Nucleus accumbens (tissue), 56 donors: ENCODE results near the gene SH3YL1.
A peak's percentile ranks its signal among the peaks of the same experiment; 100 is the strongest.

Experiments
- DNase-seq, 56 donors: peaks; one replicate each; lab custom pipeline; 2025; lab: John Stamatoyannopoulos, UW

SH3YL1 gene

GRCh38 chr2:228518-229278, 35.1 kb downstream of the SH3YL1 start:
- DNase-seq: no peak

DNA sequence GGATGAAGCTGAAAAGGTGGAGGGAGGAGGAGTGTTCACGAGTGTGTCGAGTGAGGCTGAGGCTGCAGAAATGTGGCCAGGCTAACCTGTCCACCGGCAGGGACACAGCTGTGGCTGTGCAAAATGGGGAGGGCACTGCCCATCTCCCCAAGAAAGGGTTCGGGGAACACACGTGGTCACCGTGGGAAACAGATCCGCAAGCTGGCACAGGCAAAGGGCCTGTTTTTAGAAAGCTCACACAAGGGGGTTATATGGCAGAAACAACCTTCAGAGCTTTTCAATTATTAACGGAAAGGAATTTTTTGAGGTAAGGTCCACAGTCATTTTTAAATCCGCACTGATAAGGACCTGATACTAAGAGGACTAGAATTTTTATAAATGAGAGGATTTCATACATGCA, 35.7 kb downstream of the SH3YL1 start:
- no peak for DNase-seq

DNA sequence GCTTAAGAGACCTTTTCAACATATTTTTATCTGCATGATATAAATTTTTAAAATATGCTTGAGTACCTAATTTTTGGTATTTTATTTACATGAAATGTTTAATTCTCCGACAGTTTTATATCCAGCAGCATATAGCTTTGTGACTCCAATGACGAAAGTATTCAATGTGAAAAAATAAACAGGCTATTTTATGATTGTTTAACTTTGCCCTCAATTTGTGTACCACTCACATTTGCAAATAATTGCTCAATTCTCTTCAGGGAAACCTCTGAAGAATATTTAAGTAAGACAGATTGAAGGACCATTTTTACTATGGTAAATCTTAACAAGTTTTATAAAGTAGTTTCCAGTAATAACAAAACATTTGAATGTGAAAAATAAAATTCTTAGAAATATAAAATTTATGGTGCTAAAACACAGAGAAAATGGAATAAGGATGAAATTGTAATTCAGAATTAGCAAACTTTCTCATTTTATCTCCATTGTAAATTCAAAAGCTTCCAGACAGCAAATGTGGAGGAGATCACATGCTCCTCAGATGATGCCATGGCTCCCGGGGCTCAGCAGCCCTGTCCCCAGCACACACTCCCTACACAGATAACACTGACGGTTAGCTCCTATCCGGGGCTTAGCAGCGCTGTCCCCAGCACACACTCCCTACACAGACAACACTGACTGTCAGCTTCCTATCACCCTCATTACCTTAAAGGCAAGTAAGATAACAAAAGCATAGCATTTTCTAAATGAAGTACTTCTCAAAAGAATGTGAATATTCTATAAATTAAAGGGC, 39.7 kb downstream of the SH3YL1 start:
- peak in 10 of 56 donors; percentile 10 to 42 (median 24) for DNase-seq

GRCh38 chr2:223451-223850, 40.4 kb downstream of the SH3YL1 start:
- no peak for DNase-seq

DNA sequence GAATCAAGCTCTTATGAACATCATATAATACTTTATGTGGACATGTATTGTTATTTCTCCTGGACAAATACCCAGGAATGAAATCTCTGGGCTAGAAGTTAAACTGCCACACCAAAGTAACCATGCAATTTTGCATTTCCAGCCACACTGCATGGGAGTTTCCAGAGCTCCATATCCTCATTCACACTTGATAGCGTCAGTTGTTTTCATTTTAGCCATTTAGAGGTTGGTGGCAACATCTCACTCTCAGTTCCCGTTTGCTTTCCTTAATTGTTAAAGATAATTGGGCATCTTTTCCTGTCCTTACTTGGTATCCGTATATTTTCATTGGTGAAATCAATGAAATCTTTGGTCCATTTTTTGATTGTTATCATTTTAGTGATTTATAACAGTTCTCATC, 47.8 kb downstream of the SH3YL1 start:
- no peak for DNase-seq

DNA sequence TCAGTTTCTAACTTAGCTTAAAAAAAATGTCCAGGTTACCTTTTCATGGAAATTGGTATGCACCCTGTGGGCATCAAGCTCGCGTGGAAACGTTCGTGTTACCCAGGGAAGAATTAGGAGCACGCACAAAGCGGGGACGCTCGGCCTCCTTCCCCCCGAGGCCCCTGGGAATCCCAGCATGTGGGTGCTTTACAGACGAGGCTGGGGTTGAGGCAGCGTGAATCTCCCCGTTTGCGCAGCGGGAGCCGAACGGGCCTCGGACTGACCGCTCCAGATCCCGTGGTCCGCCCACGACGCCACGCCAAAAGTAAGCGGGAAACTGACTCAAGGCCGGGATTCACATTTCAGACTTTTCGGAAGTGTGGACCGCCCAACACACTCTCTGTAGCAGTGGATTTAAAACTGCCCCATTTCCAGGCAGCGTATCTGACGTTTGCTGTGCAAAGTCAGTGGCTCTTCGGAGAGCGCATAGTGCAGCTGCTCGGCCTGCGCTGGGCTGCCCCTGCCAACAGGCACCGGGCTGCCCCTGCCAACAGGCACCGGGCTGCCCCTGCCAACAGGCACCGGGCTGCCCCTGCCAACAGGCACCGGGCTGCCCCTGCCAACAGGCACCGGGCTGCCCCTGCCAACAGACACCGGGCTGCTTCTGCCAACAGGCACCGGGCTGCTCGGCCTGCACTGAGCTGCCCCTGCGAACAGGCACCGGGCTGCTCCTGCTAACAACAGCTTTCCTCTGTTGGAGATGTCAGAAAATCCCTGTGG, 49.7 kb downstream of the SH3YL1 start:
- DNase-seq: peak in 19 of 56 donors; percentile 11 to 74 (median 34)

GRCh38 chr2:211486-212184, 52.2 kb downstream of the SH3YL1 start:
- no peak for DNase-seq

- no peak for DNase-seq
Measured at GRCh38 chr2:210660-211059, 53.2 kb downstream of the SH3YL1 start.

- DNase-seq: no peak
Measured at GRCh38 chr2:209470-209869, 54.4 kb downstream of the SH3YL1 start.

DNA sequence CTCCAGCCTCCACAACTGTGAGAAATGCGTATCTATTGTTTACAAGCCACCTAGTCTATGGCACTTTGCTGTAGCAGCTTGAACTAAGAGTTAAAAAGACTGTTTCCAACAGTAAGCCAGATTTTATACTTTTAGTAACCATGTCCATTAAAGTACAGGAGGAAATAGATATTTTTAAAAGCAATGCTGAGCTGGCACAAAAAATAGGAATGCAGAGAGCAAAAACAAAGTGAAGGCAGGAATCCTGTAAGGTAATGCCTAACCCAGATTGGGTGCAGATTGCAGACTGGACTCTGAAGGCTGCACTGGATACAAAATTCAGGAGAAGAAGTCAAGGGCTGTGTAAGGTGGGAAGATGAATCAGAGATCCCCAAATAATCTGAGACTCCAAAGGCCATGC, 55.5 kb downstream of the SH3YL1 start:
- no peak for DNase-seq

DNA sequence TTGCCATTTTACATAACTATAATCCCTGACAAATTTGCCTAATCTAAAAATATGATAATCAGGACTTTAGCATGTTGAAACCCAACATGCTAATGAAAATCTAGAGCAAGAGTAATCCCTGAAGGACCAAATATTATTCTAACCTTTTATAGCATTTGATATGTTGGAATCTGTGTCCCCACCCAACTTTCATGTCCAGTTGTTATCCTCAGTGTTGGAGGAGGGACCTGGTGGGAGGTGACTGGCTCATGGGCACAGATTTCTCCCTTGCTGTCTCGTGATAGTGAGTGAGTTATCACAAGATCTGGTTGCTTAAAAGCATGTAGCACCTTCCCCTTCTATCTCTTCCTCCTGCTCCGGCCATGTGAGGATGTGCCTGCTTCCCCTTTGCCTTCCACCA, 59.8 kb downstream of the SH3YL1 start:
- DNase-seq: no peak

GRCh38 chr2:203401-203800, 60.4 kb downstream of the SH3YL1 start:
- no peak for DNase-seq

- DNase-seq: no peak
Measured at GRCh38 chr2:202945-203344, 60.9 kb downstream of the SH3YL1 start.

GRCh38 chr2:201648-202433, 62.0 kb downstream of the SH3YL1 start:
- DNase-seq: no peak

DNA sequence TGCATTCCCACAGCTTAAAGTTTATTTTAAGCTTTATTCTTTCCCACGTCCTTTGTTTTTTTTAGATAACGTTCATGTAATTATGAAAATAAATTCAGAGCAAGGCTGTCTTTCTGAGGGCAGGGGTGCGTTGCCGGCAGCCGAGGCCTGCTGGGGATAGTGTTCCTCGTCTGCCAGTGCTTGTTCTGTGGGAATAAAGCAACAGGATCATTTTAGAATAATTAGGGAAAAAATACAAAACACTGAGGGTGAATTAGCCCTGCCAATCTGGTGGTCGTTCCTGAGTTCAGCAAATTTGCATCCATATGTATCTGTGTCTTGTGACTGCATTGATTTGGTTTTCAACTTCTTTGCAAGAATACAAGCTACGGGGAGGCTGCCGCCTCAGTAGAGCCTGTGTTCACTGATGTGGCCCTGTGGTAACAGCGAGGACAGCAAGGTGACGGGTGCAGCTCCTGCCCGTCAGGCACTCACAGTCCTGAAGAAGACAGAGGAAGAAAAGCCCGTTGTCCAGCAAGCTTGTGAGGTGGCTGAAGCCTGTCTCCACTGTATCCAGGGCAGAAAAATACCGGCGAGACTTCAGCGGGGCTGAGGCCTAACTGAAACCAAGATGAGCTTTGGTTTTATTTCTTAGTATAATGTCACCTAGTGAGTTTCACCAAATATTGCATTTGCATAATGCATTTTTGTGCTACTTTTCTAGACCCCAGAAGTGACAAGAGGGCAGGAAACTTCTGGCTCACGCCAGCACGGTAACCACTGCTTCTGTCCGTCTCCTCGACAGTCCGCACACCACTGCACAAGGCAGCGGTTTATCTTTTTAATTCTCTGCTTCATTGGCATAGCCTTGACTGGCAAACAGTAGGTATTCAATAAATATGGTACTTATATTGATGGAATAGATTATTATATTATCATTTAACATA, 64.5 kb downstream of the SH3YL1 start:
- no peak for DNase-seq

DNA sequence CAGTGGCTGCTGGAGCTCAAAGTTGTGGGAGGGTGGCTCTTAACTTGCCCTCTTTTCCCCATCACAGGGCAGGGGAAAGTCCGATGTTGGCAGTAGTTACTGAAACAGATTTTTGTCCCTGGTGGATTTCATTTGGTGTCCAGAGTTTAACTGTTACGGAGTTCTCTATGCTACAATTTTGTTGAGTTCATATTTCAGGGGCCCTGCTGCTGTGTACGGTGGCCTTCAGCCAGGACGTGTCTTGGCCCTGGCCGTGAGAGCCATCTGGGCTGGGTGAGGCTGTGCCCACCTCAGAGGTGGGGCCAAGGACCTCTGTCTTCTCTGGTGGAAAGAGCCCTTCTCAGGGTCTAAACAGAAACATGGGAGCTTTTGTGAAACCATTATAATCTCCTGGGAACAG, 67.4 kb downstream of the SH3YL1 start:
- DNase-seq: no peak

GRCh38 chr2:195932-196331, 67.9 kb downstream of the SH3YL1 start:
- DNase-seq: no peak

GRCh38 chr2:193141-193671, 70.6 kb downstream of the SH3YL1 start:
- DNase-seq: peak in 2 of 56 donors; percentile 16 to 22
